PC-3 (cell line): ENCODE results near the gene SMCR8.

Source experiments
- CTCF ChIP-seq: fragments of 300-600 bp; sonication (generic); conservative IDR thresholded peaks from 2 replicates; pipeline ENCODE4 v1.5.1; 2017; ENCODE audit warnings: antibody characterized with exemption, low read depth, mild to moderate bottlenecking, low read length
- EZH2phosphoT487 ChIP-seq: fragments of 300-600 bp; sonication (generic); IDR thresholded peaks from 2 replicates; pipeline ENCODE4 v1.6.1; 2018; ENCODE audit warnings: mild to moderate bottlenecking, antibody characterized with exemption, low read length, borderline replicate concordance

- no peak for TF ChIP-seq EZH2phosphoT487
- TF ChIP-seq CTCF = no peak
Observed at GRCh38 chr17:18363101-18364049, 48.3 kb downstream of the SMCR8 start, which contains the start of gene SHMT1.
